ENCODE results near the gene BRWD1. TPM values are rescaled to one million over a fixed set of nuclear protein-coding genes. Genes with fewer than 3 reads are reported as not detected.

Gene BRWD1
- total RNA-seq, 2 donors from 2014 or later = 43.2 to 83.8 TPM

DNA sequence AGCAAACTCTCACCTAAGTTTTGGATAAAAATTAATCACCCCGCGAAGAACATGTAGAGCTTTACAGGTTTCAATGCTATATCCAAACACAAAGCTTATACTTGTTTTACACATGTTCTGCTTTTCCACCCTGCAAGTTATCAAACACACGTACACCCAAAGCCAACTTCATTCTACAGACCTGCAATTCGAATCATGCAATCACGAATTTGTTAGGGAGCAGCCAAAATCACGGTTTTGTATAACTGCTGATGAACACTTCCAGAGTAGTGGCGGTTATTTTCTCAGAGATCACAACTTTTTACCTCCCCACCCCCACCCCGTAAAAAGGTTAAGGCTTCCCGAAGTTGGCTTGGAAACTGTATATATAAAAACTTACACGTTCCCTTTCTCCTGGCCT is 34.1 kb upstream of the BRWD1 start:
- WGBS = 6% methylated on average over 10 of the region's 10 CpGs
- H3K36me3 ChIP-seq = no peaks in the 10 kb centered on the region
- H3K4me1 ChIP-seq (replicated peaks) = peaks cover 6% of the 10 kb centered on the region
- peak overlapping the region in 1 of 2 donors; percentile 97 for H3K27ac ChIP-seq
- H3K4me3 ChIP-seq = peak overlapping the region; percentile 67 to 73
- TF ChIP-seq, protein P1, sequence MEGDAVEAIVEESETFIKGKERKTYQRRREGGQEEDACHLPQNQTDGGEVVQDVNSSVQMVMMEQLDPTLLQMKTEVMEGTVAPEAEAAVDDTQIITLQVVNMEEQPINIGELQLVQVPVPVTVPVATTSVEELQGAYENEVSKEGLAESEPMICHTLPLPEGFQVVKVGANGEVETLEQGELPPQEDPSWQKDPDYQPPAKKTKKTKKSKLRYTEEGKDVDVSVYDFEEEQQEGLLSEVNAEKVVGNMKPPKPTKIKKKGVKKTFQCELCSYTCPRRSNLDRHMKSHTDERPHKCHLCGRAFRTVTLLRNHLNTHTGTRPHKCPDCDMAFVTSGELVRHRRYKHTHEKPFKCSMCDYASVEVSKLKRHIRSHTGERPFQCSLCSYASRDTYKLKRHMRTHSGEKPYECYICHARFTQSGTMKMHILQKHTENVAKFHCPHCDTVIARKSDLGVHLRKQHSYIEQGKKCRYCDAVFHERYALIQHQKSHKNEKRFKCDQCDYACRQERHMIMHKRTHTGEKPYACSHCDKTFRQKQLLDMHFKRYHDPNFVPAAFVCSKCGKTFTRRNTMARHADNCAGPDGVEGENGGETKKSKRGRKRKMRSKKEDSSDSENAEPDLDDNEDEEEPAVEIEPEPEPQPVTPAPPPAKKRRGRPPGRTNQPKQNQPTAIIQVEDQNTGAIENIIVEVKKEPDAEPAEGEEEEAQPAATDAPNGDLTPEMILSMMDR (IDR thresholded peaks at IDR 0.05) = no peak
- peak; percentile 17 for TF ChIP-seq POLR2A (IDR thresholded peaks at IDR 0.05)
- DNase-seq (ENCODE audit: low spot score) = no peak
- H3K27me3 ChIP-seq (replicated peaks; ENCODE audit: insufficient read depth) = no peaks in the 10 kb centered on the region
- intact Hi-C loops (cut with DNase I) = no loop called here
- H3K9me3 ChIP-seq = no peaks in the 10 kb centered on the region

DNA sequence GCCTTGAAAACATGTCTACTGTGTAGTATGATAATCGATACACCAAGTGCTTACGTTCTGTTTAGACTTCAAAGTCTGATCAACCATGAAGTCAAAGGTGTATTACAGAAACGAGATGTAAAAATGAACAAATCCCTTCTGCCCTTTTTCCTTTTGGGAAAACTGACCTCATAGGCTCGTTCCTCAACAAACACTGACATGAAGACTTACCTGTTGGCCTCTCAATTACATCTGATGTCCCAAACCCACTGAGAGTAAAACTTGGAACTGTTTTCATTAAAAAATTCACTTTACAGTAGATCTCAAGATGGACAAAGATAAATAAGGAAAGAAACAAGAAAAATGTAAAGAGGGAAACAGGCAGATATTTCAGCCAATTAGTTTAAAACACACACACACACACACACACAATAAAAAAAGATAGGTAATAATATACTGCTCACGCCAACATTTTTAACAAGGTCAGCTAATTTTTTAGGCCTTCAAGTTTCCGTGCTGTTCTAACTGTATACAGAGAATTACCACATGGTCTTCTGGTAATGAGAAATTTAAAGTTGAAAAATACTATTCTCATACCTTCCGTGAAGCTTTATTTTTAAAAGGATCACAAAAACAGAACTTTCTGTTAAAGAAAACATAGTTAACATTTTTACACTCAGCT is 33.4 kb upstream of the BRWD1 start:
- Histone ChIP-seq H3K27me3 (replicated peaks; ENCODE audit: insufficient read depth) (no peaks in the 10 kb centered on the region), H3K27ac (no peak overlapping the region), H3K4me1 (replicated peaks) (peaks cover 6% of the 10 kb centered on the region), H3K36me3 (no peaks in the 10 kb centered on the region), H3K4me3 (no peak overlapping the region), H3K9me3 (no peaks in the 10 kb centered on the region)
- intact Hi-C loops (cut with DNase I) = no loop called here
- TF ChIP-seq POLR2A (IDR thresholded peaks at IDR 0.05) = no peak
- TF ChIP-seq, protein P1 (IDR thresholded peaks at IDR 0.05) = no peak
- no peak for TF ChIP-seq POLR2AphosphoS5 (IDR thresholded peaks at IDR 0.05)
- WGBS = 38% methylated on average over 7 of the region's 7 CpGs
- no peak for DNase-seq (ENCODE audit: low spot score)

DNA sequence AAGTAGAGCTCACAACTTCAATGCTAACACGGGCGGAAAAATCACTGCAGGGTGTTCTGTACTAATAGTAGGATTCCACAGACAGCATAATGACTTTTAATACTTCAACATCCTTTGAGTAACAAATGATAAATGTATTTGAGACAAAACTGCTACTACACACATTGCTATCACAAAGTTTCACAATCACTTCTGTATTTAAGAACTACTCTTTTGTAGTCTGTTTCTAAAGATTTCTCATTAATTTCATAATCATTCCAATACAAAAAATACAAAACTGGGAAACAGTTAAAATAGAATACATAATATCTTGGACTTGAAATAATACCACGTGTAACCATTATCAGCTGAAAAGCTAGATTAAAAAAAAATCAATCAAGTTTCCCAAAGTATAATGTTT is 32.8 kb upstream of the BRWD1 start:
- Histone ChIP-seq H3K27ac (no peak overlapping the region), H3K27me3 (replicated peaks; ENCODE audit: insufficient read depth) (no peaks in the 10 kb centered on the region), H3K4me1 (replicated peaks) (peaks cover 6% of the 10 kb centered on the region), H3K4me3 (no peak overlapping the region), H3K36me3 (no peaks in the 10 kb centered on the region), H3K9me3 (no peaks in the 10 kb centered on the region)
- no peak for DNase-seq (ENCODE audit: low spot score)
- intact Hi-C loops (cut with DNase I) = no loop called here
- TF ChIP-seq POLR2A (IDR thresholded peaks at IDR 0.05) (no peak), POLR2AphosphoS5 (IDR thresholded peaks at IDR 0.05) (no peak)
- whole genome bisulfite sequencing = 28% methylated on average over 3 of the region's 3 CpGs

DNA sequence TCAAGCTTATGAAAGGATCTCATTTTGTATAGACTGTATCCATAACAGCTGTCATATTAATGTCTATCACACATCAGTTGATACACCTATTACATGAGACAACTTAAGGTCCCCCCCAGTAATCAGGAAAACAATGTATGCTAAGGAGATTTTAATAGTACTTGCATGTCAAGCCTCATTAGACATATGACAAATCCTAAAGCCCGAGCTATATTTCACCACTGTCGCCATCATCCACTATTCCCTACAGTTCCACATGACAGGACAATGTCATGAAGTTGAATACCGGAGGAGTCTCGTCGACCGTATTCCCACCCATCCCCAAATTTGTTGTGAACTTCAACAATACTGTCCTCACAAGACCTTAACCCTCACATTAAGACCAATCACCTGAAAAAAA is 32.0 kb upstream of the BRWD1 start:
- Histone ChIP-seq H3K36me3 (no peaks in the 10 kb centered on the region), H3K27ac (no peak overlapping the region), H3K9me3 (no peaks in the 10 kb centered on the region), H3K4me3 (no peak overlapping the region), H3K27me3 (replicated peaks; ENCODE audit: insufficient read depth) (no peaks in the 10 kb centered on the region), H3K4me1 (replicated peaks) (peaks cover 6% of the 10 kb centered on the region)
- WGBS = 55% methylated on average over 6 of the region's 6 CpGs
- intact Hi-C loops (cut with DNase I) = no loop called here
- DNase-seq (ENCODE audit: low spot score) = no peak
- TF ChIP-seq POLR2A (IDR thresholded peaks at IDR 0.05) = no peak
- no peak for TF ChIP-seq POLR2AphosphoS5 (IDR thresholded peaks at IDR 0.05)
- TF ChIP-seq, protein P1 (IDR thresholded peaks at IDR 0.05) = no peak

DNA sequence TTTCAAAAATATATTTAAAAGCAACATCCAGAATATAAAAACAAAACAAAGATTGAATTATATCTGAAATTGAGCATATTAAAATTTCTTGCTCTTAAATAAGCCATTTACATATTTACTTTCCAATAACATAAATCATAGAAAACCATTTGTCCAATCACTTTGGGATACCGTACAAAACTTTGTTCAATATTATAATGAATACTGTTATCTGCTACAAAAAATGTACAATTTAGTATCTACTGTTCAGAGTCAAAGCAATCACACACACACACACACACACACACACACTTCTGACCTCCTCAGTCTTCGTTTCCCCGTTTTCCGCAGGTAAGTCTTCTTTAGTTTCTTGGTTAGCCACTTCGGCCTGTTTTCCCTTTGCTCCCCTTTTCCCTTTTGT is 31.4 kb upstream of the BRWD1 start:
- no peak for TF ChIP-seq POLR2A (IDR thresholded peaks at IDR 0.05)
- TF ChIP-seq POLR2AphosphoS5 (IDR thresholded peaks at IDR 0.05) = no peak
- TF ChIP-seq, protein P1 (IDR thresholded peaks at IDR 0.05) = no peak
- Histone ChIP-seq H3K9me3 (no peaks in the 10 kb centered on the region), H3K4me1 (replicated peaks) (peaks cover 6% of the 10 kb centered on the region), H3K36me3 (no peaks in the 10 kb centered on the region), H3K27ac (no peak overlapping the region), H3K4me3 (no peak overlapping the region), H3K27me3 (replicated peaks; ENCODE audit: insufficient read depth) (no peaks in the 10 kb centered on the region)
- intact Hi-C loops (cut with DNase I) = no loop called here
- no peak for DNase-seq (ENCODE audit: low spot score)
- 68% methylated on average over 5 of the region's 5 CpGs for WGBS
